ENCODE data around the gene VDR. TPM values are rescaled to one million over a fixed set of nuclear protein-coding genes. Genes with fewer than 3 reads are reported as not detected.

VDR gene
- total RNA-seq, 2 donors from 2014 or later: 12.0 to 23.0 TPM

- Mint-ChIP-seq H3K27ac (peak overlapping the region; percentile 94 to 100), H3K27me3 (no peaks in the 10 kb centered on the region), H3K4me1 (ENCODE audit: low read depth in 2 of 2) (peaks cover 86 to 90% of the 10 kb centered on the region in 2 donors), H3K9me3 (no peaks in the 10 kb centered on the region), H3K4me3 (peak overlapping the region; percentile 89), H3K36me3 (no peaks in the 10 kb centered on the region)
- DNase-seq (ENCODE audit: low spot score) (no peak), ATAC-seq (no peak)
These were observed 97.5 kb downstream of the VDR start for GRCh38 chr12:47807338-47807737.

GRCh38 chr12:47805417-47805816 lies 99.4 kb downstream of the VDR start:
- peak overlapping the region; percentile 66 to 100 for H3K27ac Mint-ChIP-seq
- H3K36me3 Mint-ChIP-seq: no peaks in the 10 kb centered on the region
- no peaks in the 10 kb centered on the region for H3K9me3 Mint-ChIP-seq
- H3K27me3 Mint-ChIP-seq: no peaks in the 10 kb centered on the region
- DNase-seq (ENCODE audit: low spot score) (no peak), ATAC-seq (no peak)
- H3K4me1 Mint-ChIP-seq (ENCODE audit: low read depth in 2 of 2): peaks cover 87% of the 10 kb centered on the region in 2 donors
- H3K4me3 Mint-ChIP-seq: peak overlapping the region; percentile 45

GRCh38 chr12:47804171-47804570 lies 100.6 kb downstream of the VDR start:
- peaks cover 83 to 85% of the 10 kb centered on the region in 2 donors for H3K4me1 Mint-ChIP-seq (ENCODE audit: low read depth in 2 of 2)
- ATAC-seq: no peak
- H3K9me3 Mint-ChIP-seq: no peaks in the 10 kb centered on the region
- no peak for DNase-seq (ENCODE audit: low spot score)
- no peaks in the 10 kb centered on the region for H3K27me3 Mint-ChIP-seq
- peak overlapping the region; percentile 8 for H3K4me3 Mint-ChIP-seq
- H3K27ac Mint-ChIP-seq: peak overlapping the region; percentile 66 to 100
- H3K36me3 Mint-ChIP-seq: no peaks in the 10 kb centered on the region

GRCh38 chr12:47803191-47803875 lies 101.5 kb downstream of the VDR start:
- no peak for ATAC-seq
- Mint-ChIP-seq H3K27me3 (no peaks in the 10 kb centered on the region), H3K4me3 (peak overlapping the region; percentile 70), H3K27ac (peak overlapping the region; percentile 66 to 100), H3K36me3 (no peaks in the 10 kb centered on the region), H3K9me3 (no peaks in the 10 kb centered on the region), H3K4me1 (ENCODE audit: low read depth in 2 of 2) (peaks cover 75 to 76% of the 10 kb centered on the region in 2 donors)
- no peak for DNase-seq (ENCODE audit: low spot score)

GRCh38 chr12:47802312-47802711 lies 102.5 kb downstream of the VDR start:
- Mint-ChIP-seq H3K27ac (peak overlapping the region; percentile 66 to 100), H3K36me3 (peaks cover 5% of the 10 kb centered on the region), H3K27me3 (no peaks in the 10 kb centered on the region), H3K4me3 (peak overlapping the region; percentile 70), H3K9me3 (no peaks in the 10 kb centered on the region), H3K4me1 (ENCODE audit: low read depth in 2 of 2) (peaks cover 70 to 71% of the 10 kb centered on the region in 2 donors)
- DNase-seq (ENCODE audit: low spot score): no peak
- no peak for ATAC-seq

GRCh38 chr12:47801904-47802246 lies 102.9 kb downstream of the VDR start:
- no peak for ATAC-seq
- no peak for DNase-seq (ENCODE audit: low spot score)
- Mint-ChIP-seq H3K4me3 (peak overlapping the region; percentile 70), H3K36me3 (peaks cover 5% of the 10 kb centered on the region), H3K9me3 (no peaks in the 10 kb centered on the region), H3K27me3 (no peaks in the 10 kb centered on the region), H3K4me1 (ENCODE audit: low read depth in 2 of 2) (peaks cover 66% of the 10 kb centered on the region in 2 donors), H3K27ac (peak overlapping the region; percentile 66 to 100)

GRCh38 chr12:47801170-47801903 lies 103.5 kb downstream of the VDR start:
- ATAC-seq: peak in 1 of 2 donors; percentile 37
- no peaks in the 10 kb centered on the region for H3K9me3 Mint-ChIP-seq
- peak overlapping the region; percentile 66 to 100 for H3K27ac Mint-ChIP-seq
- H3K36me3 Mint-ChIP-seq: peaks cover 5% of the 10 kb centered on the region
- no peaks in the 10 kb centered on the region for H3K27me3 Mint-ChIP-seq
- peaks cover 60 to 61% of the 10 kb centered on the region in 2 donors for H3K4me1 Mint-ChIP-seq (ENCODE audit: low read depth in 2 of 2)
- H3K4me3 Mint-ChIP-seq: no peak overlapping the region
- DNase-seq (ENCODE audit: low spot score): no peak

- Mint-ChIP-seq H3K4me1 (ENCODE audit: low read depth in 2 of 2) (peaks cover 53 to 54% of the 10 kb centered on the region in 2 donors), H3K36me3 (peaks cover 5% of the 10 kb centered on the region), H3K4me3 (no peak overlapping the region), H3K27me3 (no peaks in the 10 kb centered on the region), H3K27ac (peak overlapping the region; percentile 66 to 100), H3K9me3 (no peaks in the 10 kb centered on the region)
- ATAC-seq (no peak), DNase-seq (ENCODE audit: low spot score) (no peak)
These were observed 104.2 kb downstream of the VDR start for GRCh38 chr12:47800582-47800981.

GRCh38 chr12:47799357-47799955 lies 105.3 kb downstream of the VDR start:
- Mint-ChIP-seq H3K27ac (peak overlapping the region in 1 of 2 donors; percentile 75), H3K9me3 (no peaks in the 10 kb centered on the region), H3K36me3 (peaks cover 5% of the 10 kb centered on the region), H3K4me1 (ENCODE audit: low read depth in 2 of 2) (peaks cover 42 to 43% of the 10 kb centered on the region in 2 donors), H3K27me3 (no peaks in the 10 kb centered on the region), H3K4me3 (no peak overlapping the region)
- ATAC-seq (no peak), DNase-seq (ENCODE audit: low spot score) (no peak)

- Mint-ChIP-seq H3K4me1 (ENCODE audit: low read depth in 2 of 2) (peaks cover 34 to 38% of the 10 kb centered on the region in 2 donors), H3K9me3 (no peaks in the 10 kb centered on the region), H3K4me3 (no peak overlapping the region), H3K36me3 (peaks cover 5% of the 10 kb centered on the region), H3K27ac (peak overlapping the region in 1 of 2 donors; percentile 75), H3K27me3 (no peaks in the 10 kb centered on the region)
- ATAC-seq: no peak
- DNase-seq (ENCODE audit: low spot score): no peak
These were observed 106.3 kb downstream of the VDR start for GRCh38 chr12:47798382-47798948.

GRCh38 chr12:47797441-47797840 lies 107.4 kb downstream of the VDR start:
- no peaks in the 10 kb centered on the region for H3K27me3 Mint-ChIP-seq
- H3K36me3 Mint-ChIP-seq: peaks cover 5% of the 10 kb centered on the region
- DNase-seq (ENCODE audit: low spot score): no peak
- peak overlapping the region; percentile 73 to 88 for H3K27ac Mint-ChIP-seq
- peak; percentile 56 to 71 for ATAC-seq
- H3K9me3 Mint-ChIP-seq: no peaks in the 10 kb centered on the region
- H3K4me3 Mint-ChIP-seq: no peak overlapping the region
- peaks cover 24 to 27% of the 10 kb centered on the region in 2 donors for H3K4me1 Mint-ChIP-seq (ENCODE audit: low read depth in 2 of 2)

GRCh38 chr12:47795814-47796411 lies 108.9 kb downstream of the VDR start:
- no peak for DNase-seq (ENCODE audit: low spot score)
- Mint-ChIP-seq H3K27ac (no peak overlapping the region), H3K4me3 (no peak overlapping the region), H3K27me3 (no peaks in the 10 kb centered on the region), H3K9me3 (no peaks in the 10 kb centered on the region), H3K36me3 (peaks cover 5% of the 10 kb centered on the region), H3K4me1 (ENCODE audit: low read depth in 2 of 2) (peaks cover 10 to 12% of the 10 kb centered on the region in 2 donors)
- ATAC-seq: no peak

GRCh38 chr12:47795121-47795813 lies 109.5 kb downstream of the VDR start:
- no peaks in the 10 kb centered on the region for H3K9me3 Mint-ChIP-seq
- H3K27ac Mint-ChIP-seq: no peak overlapping the region

More at GRCh38 chr12:47795121-47795813, 109.5 kb downstream of the VDR start:
- Mint-ChIP-seq H3K4me1 (ENCODE audit: low read depth in 2 of 2) (peaks cover 9 to 10% of the 10 kb centered on the region in 2 donors), H3K4me3 (no peak overlapping the region), H3K36me3 (peaks cover 5% of the 10 kb centered on the region), H3K27me3 (no peaks in the 10 kb centered on the region)
- ATAC-seq (no peak), DNase-seq (ENCODE audit: low spot score) (no peak)
